ENCODE data around the gene PLEKHA7. TPM values are rescaled to one million over a fixed set of nuclear protein-coding genes. Genes with fewer than 3 reads are reported as not detected.

PLEKHA7 gene
- total RNA-seq, 1 experiment from 2014 or later = 57.6 TPM

- Histone ChIP-seq H3K9me3 (no peaks in the 10 kb centered on the region), H3K4me1 (peaks cover 26% of the 10 kb centered on the region), H3K27me3 (replicated peaks; ENCODE audit: control insufficient read depth, insufficient read depth, low read length) (no peaks in the 10 kb centered on the region), H3K4me3 (ENCODE audit: low read depth, low read length) (no peak overlapping the region), H3K36me3 (ENCODE audit: control insufficient read depth, insufficient read depth, low read length) (peaks cover 4% of the 10 kb centered on the region; the same call in 1 of the 2 replicates)
- ChIA-PET POLR2A (no interaction called here), CTCF (no interaction called here)
- H3K36me3 Mint-ChIP-seq (ENCODE audit: insufficient read depth, unreplicated experiment) = peaks cover 49% of the 10 kb centered on the region
- H3K4me1 Mint-ChIP-seq (ENCODE audit: low read depth, unreplicated experiment) = peaks cover 26% of the 10 kb centered on the region
- no peak overlapping the region for H3K4me3 Mint-ChIP-seq (ENCODE audit: unreplicated experiment)
- H3K27me3 Mint-ChIP-seq (ENCODE audit: insufficient read depth, unreplicated experiment) = no peaks in the 10 kb centered on the region
- DNase-seq = no peak
- H3K27ac Mint-ChIP-seq (ENCODE audit: unreplicated experiment) = peak overlapping the region; percentile 17
- no TSS peak for BruUV-seq (replicated peaks)
- intact Hi-C loops (cut with micrococcal nuclease; ENCODE audit: unreplicated experiment) = no loop called here
- no peak for TF ChIP-seq CTCF (IDR thresholded peaks at IDR 0.05; ENCODE audit: insufficient read depth in 1 of 2, low read depth in 1 of 2, low read length in 1 of 2, severe bottlenecking in 1 of 2, unreplicated experiment in 1 of 2)
- H3K9me3 Mint-ChIP-seq (ENCODE audit: unreplicated experiment) = no peaks in the 10 kb centered on the region
Observed at GRCh38 chr11:16818284-16818683, 195.9 kb downstream of the PLEKHA7 start.

- no peaks in the 10 kb centered on the region for H3K9me3 ChIP-seq
- H3K36me3 Mint-ChIP-seq (ENCODE audit: insufficient read depth, unreplicated experiment) = peaks cover 49% of the 10 kb centered on the region
- ChIA-PET CTCF (no interaction called here), POLR2A (no interaction called here)
- peaks cover 4% of the 10 kb centered on the region; the same call in 1 of the 2 replicates for H3K36me3 ChIP-seq (ENCODE audit: control insufficient read depth, insufficient read depth, low read length)
- no peak overlapping the region for H3K4me3 Mint-ChIP-seq (ENCODE audit: unreplicated experiment)
- DNase-seq = no peak
- no peaks in the 10 kb centered on the region for H3K9me3 Mint-ChIP-seq (ENCODE audit: unreplicated experiment)
- no peaks in the 10 kb centered on the region for H3K27me3 Mint-ChIP-seq (ENCODE audit: insufficient read depth, unreplicated experiment)
- H3K4me1 Mint-ChIP-seq (ENCODE audit: low read depth, unreplicated experiment) = peaks cover 26% of the 10 kb centered on the region
- no TSS peak for BruUV-seq (replicated peaks)
- H3K27ac Mint-ChIP-seq (ENCODE audit: unreplicated experiment) = no peak overlapping the region
- no peaks in the 10 kb centered on the region for H3K27me3 ChIP-seq (replicated peaks; ENCODE audit: control insufficient read depth, insufficient read depth, low read length)
- intact Hi-C loops (cut with micrococcal nuclease; ENCODE audit: unreplicated experiment) = no loop called here
- H3K4me1 ChIP-seq = peaks cover 26% of the 10 kb centered on the region
- H3K4me3 ChIP-seq (ENCODE audit: low read depth, low read length) = no peak overlapping the region
- TF ChIP-seq CTCF (IDR thresholded peaks at IDR 0.05; ENCODE audit: insufficient read depth in 1 of 2, low read depth in 1 of 2, low read length in 1 of 2, severe bottlenecking in 1 of 2, unreplicated experiment in 1 of 2) = no peak
Observed at GRCh38 chr11:16817351-16817750, 196.9 kb downstream of the PLEKHA7 start.

- CTCF ChIA-PET = no interaction called here
- peaks cover 49% of the 10 kb centered on the region for H3K36me3 Mint-ChIP-seq (ENCODE audit: insufficient read depth, unreplicated experiment)
- intact Hi-C loops (cut with micrococcal nuclease; ENCODE audit: unreplicated experiment) = no loop called here
Observed at GRCh38 chr11:16816358-16817270, 197.6 kb downstream of the PLEKHA7 start.

More at GRCh38 chr11:16816358-16817270, 197.6 kb downstream of the PLEKHA7 start:
- H3K9me3 Mint-ChIP-seq (ENCODE audit: unreplicated experiment) = no peaks in the 10 kb centered on the region
- no TSS peak for BruUV-seq (replicated peaks)
- peaks cover 22% of the 10 kb centered on the region for H3K4me1 ChIP-seq
- POLR2A ChIA-PET = no interaction called here
- peaks cover 4% of the 10 kb centered on the region; the same call in 1 of the 2 replicates for H3K36me3 ChIP-seq (ENCODE audit: control insufficient read depth, insufficient read depth, low read length)
- DNase-seq = no peak
- TF ChIP-seq CTCF (IDR thresholded peaks at IDR 0.05; ENCODE audit: insufficient read depth in 1 of 2, low read depth in 1 of 2, low read length in 1 of 2, severe bottlenecking in 1 of 2, unreplicated experiment in 1 of 2) = no peak
- H3K9me3 ChIP-seq = no peaks in the 10 kb centered on the region
- no peak overlapping the region for H3K4me3 Mint-ChIP-seq (ENCODE audit: unreplicated experiment)
- H3K4me3 ChIP-seq (ENCODE audit: low read depth, low read length) = no peak overlapping the region
- H3K27me3 ChIP-seq (replicated peaks; ENCODE audit: control insufficient read depth, insufficient read depth, low read length) = no peaks in the 10 kb centered on the region
- no peak overlapping the region for H3K27ac Mint-ChIP-seq (ENCODE audit: unreplicated experiment)
- H3K27me3 Mint-ChIP-seq (ENCODE audit: insufficient read depth, unreplicated experiment) = no peaks in the 10 kb centered on the region
- peaks cover 21% of the 10 kb centered on the region for H3K4me1 Mint-ChIP-seq (ENCODE audit: low read depth, unreplicated experiment)

Data from Caco-2 (cell line).